Hippocampal formation (tissue), 2 donors: Measurements from ENCODE around the gene TRAF5.
"Not testable (repeated sequence)": the region's sequence is repeated elsewhere in the genome, so short reads cannot be mapped to it uniquely, and the experiment has no call there.

Experiments used
- DNase-seq, 2 donors: peaks; one replicate each; lab custom pipeline; 2025; lab: John Stamatoyannopoulos, UW

The TRAF5 gene

GRCh38 chr1:211347077-211347844, 20.6 kb downstream of the TRAF5 start:
- no peak for DNase-seq

GRCh38 chr1:211348547-211348946, 21.9 kb downstream of the TRAF5 start:
- DNase-seq, result no peak

GRCh38 chr1:211349741-211350140, 23.1 kb downstream of the TRAF5 start:
- no peak for DNase-seq

GRCh38 chr1:211352055-211352454, 25.4 kb downstream of the TRAF5 start:
- not testable (repeated sequence) for DNase-seq

GRCh38 chr1:211352465-211352864, 25.8 kb downstream of the TRAF5 start:
- DNase-seq, result no peak

DNA sequence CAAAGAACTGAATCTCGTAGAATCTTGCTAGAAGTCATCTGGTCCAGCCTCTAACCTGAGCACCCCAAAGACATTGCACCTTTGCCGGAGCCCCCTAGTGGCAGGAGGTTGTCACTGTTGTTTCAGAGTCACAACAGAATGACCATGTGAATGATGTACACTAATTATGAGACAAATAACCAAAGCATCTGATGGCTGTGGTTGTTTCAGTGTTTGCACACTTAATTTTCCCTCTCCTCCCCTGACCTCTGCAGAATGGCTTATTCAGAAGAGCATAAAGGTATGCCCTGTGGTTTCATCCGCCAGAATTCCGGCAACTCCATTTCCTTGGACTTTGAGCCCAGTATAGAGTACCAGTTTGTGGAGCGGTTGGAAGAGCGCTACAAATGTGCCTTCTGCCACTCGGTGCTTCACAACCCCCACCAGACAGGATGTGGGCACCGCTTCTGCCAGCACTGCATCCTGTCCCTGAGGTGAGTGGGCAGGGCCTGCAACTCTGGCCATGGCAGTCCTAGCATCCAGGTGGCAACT, 26.4 kb downstream of the TRAF5 start:
- no peak for DNase-seq

DNA sequence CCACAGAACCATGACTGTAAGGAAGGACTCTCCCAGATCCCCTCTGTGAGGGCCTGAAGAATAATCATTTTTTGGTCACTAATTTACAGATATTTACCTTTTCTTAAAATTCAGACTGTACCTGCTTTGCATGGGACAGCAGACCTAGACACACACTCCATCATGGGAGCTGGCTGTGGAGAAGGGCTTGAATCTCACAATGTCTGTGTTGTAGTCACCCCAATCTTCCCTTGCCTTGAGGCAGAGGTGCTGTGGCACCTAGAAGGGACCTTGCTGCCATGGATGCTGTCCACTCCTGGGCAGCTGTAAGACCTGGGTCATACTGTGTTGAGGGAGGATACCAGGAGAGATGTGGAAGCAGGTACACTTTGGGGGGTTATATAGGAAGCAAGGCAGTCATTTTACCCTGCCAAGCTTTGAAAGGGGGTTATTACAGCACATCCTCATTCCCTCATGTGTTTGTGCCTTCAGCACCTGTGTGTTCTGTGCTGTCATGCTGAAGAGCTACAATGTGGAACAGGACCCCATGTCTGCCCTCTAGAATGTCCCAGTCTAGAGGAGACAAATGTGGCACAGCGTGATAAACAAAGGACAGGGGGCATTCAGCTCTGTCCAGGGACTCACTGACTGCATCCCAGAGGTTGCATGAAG, 27.1 kb downstream of the TRAF5 start:
- no peak for DNase-seq

- DNase-seq, result no peak
Measured at GRCh38 chr1:211355873-211356272, 29.2 kb downstream of the TRAF5 start.

DNA sequence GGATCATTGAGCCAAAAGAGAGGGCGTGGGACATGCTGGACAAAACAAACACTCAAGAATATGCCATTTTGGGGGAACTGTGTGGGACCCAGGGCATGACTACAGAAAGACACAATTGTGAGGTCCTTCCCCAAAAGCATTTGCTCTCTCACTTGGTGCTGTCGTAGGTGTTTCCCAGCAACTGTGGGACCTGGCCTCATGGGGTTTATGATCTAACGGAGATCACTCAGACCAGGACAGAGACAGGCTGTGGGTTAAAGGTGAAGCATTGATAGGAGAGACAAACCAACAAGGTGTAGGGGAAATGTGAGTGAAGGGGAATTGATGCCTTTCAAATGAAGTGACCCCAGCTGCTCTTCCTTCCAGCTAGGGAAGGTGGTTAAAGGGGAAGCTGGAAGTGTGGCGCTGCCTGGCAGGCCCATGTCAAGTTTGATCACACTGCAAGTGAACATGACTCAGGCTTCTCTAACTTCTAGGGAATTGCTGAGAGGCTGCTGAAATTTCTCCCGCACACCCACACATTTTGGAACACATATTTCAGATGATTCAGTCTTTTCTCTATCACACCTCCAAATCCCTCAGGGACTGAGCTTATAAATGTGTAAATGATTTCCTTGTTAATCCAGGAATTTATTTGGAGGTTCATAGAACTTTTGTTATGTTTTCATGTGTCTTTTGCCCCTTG, 30.2 kb downstream of the TRAF5 start:
- peak in 1 of 2 donors; percentile 24 for DNase-seq

DNA sequence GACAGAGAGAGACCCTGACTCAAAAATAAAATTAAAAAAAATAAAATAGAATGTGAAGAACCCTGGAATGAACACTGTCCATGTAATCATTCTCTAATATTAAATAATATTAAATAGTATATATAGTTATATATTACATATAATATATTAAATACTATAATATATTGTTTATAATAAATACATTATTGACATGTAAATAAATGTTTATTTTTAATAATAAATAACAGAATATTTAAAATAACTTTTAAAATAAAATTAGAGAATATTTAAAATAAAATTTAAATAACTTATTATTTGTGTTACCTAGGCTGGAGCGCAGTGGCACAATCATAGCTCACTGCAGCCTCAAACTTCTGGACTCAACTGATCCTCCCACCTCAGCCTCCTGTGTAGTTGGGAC, 32.1 kb downstream of the TRAF5 start:
- DNase-seq, result no peak

DNA sequence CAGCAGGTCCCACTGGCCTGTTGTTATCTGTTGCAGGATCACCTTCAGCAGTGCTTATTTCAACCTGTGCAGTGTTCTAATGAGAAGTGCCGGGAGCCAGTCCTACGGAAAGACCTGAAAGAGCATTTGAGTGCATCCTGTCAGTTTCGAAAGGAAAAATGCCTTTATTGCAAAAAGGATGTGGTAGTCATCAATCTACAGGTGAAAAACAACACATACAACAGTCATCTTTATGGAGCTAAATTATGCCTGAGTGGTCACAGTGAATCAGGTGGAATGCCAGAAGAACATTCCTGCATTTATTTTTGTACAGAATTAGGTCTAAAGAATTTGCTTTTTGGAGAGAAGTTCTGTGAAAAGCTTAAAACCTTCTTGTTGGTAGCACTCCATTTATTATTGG, 33.2 kb downstream of the TRAF5 start:
- DNase-seq, result no peak

- no peak for DNase-seq
Measured at GRCh38 chr1:211361202-211361601, 34.6 kb downstream of the TRAF5 start.

- DNase-seq, result no peak
Measured at GRCh38 chr1:211369640-211370039, 43.0 kb downstream of the TRAF5 start.

- DNase-seq, result no peak
Measured at GRCh38 chr1:211370669-211371068, 44.0 kb downstream of the TRAF5 start.

- no peak for DNase-seq
Measured at GRCh38 chr1:211371406-211372105, 44.9 kb downstream of the TRAF5 start.

GRCh38 chr1:211372463-211372862, 45.8 kb downstream of the TRAF5 start:
- no peak for DNase-seq

GRCh38 chr1:211375146-211375818, 48.6 kb downstream of the TRAF5 start:
- DNase-seq, result no peak

GRCh38 chr1:211375949-211376348, 49.3 kb downstream of the TRAF5 start:
- DNase-seq, result no peak

DNA sequence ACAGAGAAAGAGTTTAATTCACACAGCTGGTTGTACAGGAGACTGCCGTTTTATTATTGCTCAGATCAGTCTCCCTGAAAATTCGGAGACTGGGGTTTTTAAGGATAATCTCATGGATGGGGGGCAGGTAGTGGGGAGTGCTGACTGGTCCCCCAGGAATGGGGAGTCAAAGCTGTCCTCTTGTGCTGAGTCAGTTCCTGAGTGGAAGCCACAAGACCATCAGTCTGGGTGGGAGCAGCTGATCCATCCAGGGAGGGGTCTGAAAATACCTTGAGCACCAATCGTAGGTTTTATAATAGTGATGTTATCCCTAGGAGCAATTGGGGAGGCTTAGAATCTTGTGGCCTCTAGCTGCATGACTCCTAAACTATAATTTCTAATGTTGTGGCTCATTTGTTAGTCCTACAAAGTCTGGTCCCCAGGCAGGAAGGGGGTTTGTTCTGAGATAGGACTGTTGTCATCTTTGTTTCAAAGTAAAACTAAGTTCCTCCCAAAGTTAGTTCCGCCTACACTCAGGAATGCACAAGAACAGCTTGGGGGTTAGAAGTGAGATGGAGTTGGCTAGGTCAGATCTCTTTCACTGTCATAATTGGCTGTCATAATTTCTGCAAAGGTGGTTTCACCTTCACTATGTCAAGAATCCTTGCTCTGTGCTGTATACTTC, 50.3 kb downstream of the TRAF5 start:
- DNase-seq, result no peak

DNA sequence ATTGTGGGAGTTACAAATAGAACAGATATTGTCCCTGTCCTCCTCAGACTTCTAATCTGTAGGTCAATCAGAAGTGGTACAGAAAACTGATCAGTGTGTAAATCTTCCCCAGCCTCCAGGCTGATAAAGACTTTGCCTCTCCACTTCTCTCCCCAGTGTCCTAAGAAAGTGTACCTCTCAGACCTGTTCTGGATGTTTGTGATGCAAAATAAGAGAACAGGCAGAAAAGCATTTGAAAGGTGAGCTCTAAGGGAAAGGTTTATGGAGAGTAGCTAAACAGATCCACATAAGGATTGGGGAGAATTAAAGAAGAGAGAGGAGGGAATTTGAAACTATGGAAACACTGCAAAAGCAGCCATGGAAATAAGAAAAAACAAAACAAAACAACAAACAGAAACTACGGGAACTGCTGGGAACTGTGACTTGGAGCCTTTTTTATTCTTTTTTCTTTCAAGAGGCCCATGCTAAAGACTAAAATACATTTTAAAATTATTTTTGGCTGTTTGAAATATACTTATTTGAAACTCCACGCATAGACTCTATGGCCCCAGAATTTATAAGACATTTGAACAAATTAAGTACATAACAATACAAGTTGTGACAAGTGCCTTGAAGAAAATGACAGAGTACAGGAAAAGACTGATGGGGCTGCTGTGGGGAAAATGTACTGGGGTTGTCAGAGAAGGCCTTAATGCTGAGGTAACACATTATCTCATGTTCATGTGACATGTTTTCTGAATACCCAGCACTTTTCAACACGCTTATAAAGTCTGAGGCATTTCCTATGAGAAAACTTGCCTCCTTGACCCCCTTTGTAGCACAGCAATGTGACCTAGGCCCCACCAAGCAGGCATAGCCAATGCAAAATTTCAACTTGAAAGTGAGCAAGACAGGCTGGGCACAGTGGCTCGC, 51.2 kb downstream of the TRAF5 start:
- DNase-seq, result no peak
